NK-92 (cell line): ENCODE data around the gene GKN1.

Experiments used
- DNase-seq: peaks from one replicate; lab custom pipeline; 2025; ENCODE audit not compliant: unreplicated experiment; lab: John Stamatoyannopoulos, UW

GKN1 gene

DNA sequence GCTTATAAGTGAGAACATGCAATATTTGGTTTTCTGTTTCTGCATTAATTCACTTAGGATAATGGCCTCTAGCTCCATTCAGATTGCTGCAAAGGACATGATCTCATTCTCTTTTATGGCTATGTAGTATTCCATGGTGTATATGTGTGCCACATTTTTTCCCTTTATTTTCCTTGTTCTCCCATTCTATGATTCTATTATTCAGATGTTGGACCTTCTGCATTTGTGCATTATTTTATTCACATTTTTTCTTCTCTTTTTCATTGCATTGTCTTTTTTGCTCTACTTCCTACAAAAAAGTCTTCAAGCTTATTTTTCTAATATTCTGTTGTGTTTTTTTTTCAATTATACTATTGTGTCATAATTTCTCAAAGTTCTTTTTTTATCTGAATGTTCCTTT is 27.4 kb downstream of the GKN1 start:
- DNase-seq, result no peak

DNA sequence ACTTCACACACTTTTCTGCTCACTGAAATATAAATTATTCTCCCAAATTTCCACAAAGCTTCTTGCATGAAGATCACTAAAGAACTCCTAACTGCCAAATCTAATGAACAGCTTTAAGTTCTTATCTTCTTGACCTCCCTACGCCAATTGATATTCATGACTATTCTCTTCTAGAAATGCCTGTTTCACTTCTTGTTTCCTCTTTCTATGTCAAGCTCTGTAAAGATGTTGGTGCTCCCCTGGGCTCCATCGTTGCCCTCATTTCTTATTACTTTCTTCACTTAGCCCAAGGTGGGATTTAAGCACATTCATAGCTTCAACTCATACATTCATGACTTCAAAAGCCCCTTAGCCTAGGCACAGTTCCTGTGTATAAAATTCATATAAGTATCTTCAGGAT is 29.3 kb downstream of the GKN1 start:
- DNase-seq, result no peak

DNA sequence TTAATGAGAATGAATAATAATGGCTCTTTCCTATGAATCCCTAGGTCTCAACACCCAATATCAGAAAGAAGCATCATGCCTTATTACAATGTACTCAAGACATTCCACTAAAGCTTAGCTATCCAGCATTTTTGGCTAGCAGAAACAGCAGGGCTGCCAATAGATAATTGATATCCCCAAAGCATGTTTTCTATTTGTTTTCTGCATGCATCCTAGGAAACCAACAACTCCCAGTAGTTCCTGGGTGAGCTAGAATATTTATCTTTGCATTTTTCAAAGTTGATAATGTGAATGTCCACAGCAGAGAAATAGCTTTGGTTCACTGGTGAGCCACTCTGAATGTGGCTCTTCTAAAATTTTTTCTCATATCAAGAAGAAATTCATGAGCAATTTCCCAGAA is 32.7 kb downstream of the GKN1 start:
- DNase-seq, result no peak

DNA sequence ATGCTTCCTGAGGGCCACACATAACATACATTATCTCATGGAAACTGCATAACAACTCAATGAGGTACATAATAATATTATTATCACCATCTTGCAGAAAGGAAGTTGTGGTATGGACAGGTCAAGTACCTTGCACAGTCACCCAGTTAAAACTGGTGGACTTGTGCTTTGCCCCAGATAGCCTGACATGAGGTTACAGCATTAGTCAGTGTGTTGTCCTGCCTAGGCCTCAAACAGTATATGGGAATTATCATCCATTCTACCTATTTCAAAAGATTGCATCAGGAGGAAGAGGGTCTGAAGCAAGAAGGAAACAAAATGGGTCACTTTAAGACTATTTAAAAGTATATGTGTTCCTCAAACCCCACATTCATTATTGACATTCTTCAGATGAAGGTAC is 33.2 kb downstream of the GKN1 start:
- DNase-seq, result no peak

DNA sequence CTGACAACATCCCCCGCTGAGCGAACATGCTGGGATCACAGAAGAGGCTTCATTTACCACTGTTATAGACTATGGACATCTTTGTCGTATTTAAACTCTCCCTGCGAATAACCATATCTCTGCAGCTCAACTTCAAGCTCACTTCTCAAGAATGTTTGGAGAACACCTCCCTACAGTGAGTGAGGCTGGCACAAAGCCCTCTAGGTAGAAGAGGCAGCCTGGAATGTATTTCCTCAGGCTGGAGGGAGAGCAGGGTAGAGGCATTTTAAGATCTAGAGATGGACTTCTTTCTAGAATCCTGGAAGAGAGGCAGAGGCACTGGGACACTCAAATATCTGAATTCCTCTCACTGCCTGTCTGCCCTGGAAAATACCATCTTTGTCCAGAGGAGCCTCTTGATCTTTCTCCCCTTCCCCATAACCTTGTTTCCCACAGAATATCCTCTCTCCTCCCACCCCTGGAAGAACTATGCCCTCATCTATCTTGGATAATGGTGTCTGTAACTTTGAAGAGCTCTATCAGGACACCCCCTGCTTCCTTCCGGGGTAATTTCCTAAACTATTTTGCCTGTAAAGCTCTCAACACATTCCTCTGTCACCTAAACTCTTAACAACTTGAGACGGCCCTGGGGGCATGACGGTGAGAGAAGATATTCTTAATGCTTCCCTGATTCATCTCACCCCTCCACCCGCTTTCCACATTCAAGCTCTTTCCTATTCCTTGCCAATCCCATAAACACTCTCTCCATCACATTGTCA is 36.2 kb downstream of the GKN1 start:
- DNase-seq, result no peak

DNA sequence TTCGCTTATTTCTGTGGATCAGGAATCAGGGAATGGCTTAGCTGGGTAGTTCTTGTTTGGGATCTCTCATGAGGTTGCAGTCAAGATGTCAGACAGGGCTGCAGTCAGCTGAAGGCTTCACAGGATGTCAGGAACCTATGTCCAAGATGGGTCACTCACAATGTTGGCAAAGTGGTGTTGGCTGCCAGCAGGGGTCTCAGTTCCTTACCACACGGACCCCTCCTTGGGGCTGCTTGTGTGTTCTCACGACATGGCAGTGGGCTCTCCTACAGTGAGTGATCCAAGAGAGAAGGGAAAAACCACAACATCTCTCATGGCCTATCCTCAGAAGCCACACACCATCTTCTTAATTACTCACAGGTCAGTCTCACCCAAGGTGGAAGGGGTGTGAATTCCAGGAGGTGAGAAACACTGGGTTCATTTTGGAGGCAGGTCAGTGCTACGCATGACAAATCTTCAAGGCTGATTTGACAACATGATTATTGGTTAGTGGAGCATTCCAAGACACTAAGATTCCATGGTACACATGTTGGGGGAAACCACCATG is 37.2 kb downstream of the GKN1 start:
- DNase-seq, result no peak

DNA sequence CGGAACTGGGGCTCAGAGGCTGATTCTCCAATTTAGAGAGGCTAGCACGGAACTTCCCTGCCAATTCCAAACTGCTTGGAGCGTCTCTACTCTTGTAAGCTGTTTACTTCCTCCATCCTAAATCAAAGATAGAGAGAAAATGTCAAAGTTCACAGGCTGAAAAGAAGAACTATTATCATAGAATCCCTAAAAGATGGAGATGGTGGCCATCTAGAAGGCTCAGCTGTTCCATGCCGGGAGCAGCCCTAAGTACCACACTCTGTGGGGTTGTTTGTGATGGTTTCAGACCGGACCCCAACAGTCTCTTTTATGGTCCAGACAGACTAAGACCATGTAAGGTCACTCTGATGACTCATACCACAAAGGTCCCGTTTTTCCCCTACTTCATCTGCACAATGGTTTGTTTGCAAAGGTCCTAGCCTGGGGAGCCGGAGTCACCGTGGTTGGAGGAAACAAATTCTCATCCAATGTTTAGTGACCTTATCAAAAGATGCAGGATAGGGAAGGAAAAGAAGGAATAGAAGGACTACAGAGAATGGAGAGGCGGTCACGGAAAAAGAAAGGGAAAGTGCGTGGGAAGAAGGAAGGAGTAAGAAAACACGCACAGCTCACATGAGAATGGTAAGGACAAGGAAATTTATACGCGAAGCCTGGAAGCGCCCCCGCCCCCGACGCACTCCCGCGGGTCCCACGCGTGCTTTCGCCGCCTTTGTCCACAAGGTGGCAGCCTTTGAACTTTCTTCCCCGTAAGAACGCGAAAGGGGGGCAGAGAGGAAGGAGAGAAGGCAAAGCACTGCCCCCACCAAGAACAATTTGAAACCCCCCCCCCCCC is 38.1 kb downstream of the GKN1 start:
- no peak for DNase-seq

DNA sequence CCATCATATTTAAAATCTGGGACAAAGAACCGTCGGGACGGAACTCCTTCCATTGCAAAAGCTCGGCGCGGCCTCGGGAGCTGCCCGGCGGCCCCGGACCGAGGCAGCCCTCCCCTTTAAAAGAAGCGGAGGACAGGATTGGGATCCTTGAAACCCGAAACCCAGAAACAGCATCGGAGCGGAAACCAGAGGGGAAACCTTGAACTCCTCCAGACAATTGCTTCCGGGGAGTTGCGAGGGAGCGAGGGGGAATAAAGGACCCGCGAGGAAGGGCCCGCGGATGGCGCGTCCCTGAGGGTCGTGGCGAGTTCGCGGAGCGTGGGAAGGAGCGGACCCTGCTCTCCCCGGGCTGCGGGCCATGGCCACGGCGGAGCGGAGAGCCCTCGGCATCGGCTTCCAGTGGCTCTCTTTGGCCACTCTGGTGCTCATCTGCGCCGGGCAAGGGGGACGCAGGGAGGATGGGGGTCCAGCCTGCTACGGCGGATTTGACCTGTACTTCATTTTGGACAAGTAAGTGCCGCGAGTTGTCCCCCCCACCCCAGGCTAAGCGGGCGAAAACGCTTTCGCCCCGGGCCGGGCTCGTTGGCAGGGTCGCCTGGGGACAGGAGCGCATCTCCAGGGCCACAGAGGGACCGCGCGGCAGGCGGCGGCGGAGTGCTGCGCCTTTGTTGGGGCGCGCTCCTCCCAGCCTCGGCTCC is 38.9 kb downstream of the GKN1 start, which contains the start of gene ANTXR1:
Gene ANTXR1, plus strand, starts transcription at position 38 of the 698 bp plus-strand sequence. Its CDS starts 321 bp downstream, at position 359.
- DNase-seq, result no peak

DNA sequence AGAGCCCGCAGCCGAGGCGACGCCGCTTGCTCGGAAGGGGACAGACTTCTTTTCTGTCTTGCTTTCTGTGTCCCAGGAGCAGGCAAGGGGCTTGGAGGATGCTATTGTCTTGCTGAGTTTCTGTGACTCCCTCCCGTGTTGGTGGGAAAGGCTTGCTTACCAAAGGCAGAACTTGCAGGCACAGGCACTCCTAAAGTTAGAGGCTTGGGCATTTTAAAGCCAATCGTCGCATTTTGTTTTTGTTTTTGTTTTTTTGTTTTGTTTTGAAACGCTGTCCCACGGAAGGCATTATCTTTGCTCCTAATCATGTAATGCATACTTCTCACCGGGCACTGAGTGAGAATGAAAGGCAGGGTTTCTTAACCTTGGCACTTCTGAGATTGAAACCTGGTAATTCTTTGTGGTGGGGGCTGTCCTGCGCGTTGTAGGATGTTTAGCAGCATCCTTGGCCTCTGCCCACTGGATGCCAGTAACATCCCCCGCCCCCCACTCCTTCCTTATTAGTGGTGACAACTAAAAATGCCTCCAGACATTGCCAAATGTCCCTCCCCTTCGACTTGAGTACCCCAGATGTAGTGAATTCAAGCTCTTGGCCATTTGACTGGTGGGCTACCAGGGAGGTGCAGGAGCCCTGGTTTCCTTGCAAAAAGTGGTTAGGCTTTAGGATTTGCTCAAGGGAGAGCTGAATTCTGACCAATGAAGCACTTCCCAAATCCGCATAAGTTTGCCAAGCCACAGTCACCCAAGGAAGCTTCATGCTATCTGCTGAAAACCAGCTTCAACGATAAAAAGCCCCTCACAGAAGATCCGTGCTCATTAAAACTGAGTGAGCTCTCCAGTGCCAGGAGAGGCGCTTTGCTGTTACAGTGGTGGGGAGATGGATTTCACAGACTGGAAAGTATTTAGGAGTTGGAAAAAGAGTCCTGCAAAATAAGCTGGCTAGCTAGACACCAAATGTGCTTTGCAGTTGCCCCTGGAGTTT is 39.7 kb downstream of the GKN1 start:
- no peak for DNase-seq

DNA sequence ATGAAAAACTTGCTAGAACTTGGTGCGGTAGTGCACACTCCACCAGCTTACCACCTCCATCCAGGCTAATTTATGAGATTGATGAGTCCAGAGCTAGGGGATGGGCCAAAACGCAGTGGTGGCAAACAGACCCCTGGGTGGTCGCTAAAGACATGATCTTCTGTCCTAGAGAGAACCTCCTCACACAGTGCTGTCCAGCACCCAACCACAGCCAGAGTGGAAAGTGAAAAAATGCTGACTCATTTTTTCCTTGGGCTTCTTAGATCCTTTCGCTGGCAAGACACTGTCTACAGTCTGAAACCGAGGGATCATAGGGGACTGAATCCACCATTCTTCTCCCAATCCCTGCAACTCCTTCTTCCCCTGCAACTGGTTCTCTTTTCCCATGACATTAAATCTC is 42.6 kb downstream of the GKN1 start:
- DNase-seq, result no peak

DNA sequence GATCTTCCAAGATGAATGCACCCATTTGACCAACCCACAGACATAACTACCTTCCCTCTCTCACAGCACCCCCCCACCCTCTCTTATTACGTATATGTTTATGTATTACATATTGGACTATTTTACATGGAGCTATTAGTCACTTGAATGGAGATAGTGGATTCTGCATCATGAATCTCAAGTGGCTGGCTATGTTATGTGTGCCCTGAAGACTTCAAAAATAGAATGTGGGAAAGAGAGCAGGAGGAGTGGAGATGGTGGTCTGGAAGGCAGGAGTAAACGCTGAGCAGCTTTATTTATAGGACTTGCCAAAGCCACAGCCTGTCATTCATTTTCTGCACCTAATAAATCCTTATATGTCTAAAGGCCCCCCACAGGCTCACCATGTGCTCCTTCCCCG is 43.4 kb downstream of the GKN1 start:
- no peak for DNase-seq

DNA sequence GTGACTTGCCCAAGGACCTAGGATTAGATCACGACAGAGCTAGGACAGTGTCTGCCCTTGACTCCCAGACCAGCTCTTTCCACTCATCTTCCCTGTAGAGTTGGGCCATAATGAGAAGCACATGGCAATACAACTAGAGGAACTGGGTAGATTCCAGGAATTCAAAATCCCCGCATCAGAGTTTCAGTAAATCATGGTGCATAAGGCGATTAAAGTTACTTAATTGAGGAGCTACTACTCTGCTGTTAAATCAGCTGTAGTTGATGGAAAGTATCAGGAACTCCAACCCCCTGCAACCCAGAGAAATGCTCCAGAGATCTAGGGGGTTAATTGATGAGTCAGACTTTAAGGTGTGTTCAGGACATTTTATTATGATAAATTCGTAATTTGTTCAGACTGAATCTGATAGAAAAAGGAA is 44.3 kb downstream of the GKN1 start:
- DNase-seq, result no peak

DNA sequence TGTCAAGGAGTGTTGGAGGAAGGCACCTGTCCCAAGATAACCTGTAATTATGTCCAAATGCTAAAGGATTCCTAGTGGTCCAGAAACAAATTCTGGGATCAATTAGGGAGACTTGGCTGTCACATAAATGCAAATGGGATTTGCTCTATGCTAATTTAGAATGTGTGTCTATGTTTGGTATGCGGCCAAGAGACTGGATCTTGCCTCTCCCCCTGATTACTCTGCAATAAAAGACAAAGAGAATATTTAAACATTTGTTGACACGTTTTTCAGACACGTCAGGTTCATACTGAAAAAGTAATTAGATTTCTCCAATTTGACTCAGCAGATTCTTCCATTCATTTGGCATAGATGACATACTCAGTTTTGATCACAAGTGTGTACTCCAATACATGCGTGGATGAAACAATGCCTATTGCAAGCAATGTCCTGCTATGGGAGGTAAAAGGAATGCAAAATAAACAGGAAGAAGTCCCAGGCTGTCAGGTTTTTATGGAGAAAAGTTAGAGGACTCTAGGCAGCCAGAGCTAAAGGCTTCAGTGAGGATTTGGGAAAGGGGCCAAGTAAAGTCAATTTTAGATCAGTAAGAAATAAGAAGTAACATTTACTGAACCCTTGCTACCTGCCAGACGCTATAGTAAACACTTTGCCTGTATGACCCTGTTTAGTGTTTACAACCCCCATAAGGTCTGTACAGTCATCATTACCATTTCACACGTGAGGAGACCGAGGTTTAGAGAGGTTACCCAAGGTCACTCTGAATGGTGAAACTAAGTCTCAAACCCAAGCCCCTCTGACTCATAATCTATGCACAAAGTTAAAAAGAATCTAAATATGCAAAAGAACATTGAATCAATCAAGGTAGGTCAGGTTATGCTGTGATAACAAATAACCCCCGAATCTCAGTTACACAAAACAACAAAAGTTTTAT is 46.3 kb downstream of the GKN1 start:
- no peak for DNase-seq

DNA sequence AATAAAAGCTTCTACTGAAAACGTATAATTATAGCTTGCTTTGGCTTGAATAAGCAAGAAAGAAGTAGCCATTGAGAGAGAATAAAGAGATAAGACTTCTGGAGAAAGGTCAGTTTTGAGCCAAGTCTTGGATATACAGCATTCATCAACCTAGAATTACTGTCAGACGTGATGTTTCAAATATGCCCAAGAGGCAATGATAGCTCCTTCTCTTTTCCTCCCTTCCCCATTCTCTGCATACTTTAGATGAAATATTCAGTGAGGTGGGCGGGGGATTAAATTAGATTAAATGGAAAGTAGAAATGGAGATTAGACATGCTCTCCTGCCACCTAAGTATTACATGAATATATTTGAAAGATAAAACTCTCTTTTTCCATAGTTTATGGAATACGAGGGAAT is 47.3 kb downstream of the GKN1 start:
- DNase-seq, result no peak

DNA sequence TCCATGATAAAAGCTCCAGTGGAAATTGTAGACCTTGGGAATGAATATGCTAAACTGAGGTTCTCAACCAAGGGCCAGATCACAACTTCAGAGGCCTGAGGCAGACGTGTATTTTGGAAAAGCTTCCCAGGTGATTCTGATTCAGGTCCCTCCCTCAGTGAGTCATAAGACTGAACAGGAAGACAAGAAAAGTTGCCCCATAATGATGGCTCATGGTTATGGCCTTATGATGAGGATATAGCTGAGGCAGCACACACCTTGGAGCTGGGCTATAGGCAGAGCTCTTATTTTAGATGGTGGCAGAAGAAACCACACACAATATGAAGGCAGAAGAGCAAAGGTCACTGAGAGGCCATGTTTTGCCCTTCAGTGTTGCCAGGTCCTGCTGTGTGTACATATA is 48.1 kb downstream of the GKN1 start:
- DNase-seq, result no peak

DNA sequence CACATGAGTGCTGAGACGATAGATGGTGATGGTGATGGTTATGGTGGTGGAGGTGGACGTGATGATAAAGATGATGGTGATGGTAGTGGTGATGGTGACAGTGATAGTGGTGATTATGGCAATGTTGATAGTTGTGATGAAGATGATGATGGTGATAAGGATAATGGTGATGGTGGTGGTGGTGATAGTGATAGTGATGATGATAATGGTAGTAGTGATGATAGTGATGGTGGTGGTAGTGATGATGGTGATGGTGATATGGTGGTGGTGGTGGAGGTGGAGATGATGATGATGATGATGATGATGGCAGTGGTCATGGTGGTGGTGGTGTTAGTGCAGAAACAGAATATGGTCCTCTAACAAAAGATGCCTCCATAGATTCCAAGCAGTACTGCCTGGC is 48.8 kb downstream of the GKN1 start:
- DNase-seq, result no peak

DNA sequence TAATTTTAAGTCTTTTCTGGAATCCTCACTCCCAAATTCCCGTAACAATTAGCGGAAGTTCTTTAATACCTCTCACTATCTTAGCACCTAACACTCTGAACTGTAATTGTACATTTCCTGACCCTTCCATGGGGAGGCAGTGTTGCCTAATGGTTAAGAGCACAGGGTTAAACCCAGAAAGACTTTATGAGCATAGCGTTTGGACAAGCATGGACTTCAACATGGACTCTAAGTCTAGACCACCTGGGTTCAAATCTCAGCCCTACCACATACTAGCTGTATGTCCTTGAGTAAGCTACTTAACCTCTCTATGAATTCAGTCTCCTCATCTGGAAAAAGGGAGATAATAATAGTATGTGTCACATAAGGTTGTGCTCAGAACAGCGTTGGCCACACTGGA is 51.6 kb downstream of the GKN1 start:
- DNase-seq, result no peak

DNA sequence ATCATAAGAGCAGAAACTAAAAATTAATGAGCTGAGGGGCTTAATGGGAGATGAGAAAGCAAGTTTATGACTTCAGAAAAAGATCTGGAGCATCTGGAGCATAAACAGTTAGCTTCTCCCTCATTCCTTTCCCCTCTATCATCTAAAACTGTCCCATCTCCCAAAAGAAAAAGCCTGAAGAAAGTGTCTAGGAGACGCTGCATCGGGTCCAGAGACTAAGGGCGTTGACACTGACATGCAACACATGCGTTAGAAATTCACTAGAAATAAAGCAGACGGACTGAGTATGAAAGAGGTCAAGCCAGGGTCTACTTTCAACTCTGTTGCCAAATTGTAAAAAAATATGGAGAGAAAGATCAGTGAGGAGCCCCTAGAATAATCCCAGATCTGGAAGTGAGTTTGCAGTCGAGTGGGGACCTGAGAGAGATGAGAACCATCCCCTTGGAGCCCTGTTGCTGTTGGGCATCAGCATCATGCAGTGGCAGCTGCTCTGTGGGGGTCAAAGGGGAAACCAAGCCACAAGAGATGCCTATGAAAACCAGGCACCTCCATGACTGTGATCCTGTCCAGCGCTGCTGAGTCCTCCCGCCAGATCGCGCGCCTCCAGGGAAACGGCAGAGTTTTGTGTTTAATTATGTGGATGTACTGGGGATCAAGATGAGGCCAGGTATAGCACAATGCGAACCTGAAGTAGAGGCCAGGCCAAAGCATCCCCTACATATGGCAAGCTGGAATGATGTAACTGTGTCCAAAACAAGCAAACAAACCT is 52.4 kb downstream of the GKN1 start:
- DNase-seq, result no peak
